ENCODE measurements around the gene C12orf43. TPM values are rescaled to one million over a fixed set of nuclear protein-coding genes. Genes with fewer than 3 reads are reported as not detected.

The C12orf43 gene, protein sequence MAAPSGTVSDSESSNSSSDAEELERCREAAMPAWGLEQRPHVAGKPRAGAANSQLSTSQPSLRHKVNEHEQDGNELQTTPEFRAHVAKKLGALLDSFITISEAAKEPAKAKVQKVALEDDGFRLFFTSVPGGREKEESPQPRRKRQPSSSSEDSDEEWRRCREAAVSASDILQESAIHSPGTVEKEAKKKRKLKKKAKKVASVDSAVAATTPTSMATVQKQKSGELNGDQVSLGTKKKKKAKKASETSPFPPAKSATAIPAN
- total RNA-seq (2012; rRNA removed) (12.5 and 18.3 TPM in 2 replicates), polyA plus RNA-seq (2012; rRNA removed) (13.5 and 17.7 TPM in 2 replicates), Bru-seq, nascent RNA (percentile 59 among the genes with signal in this experiment), BruChase-seq, experiment 1, labeled RNA remaining after a 6-hour chase (percentile 67 among the genes with signal in this experiment), BruChase-seq, experiment 2, labeled RNA remaining after a 2-hour chase (percentile 57 among the genes with signal in this experiment)
- 10.0 and 16.4 TPM in 2 replicates for polyA plus RNA-seq (2012; cell fraction: cytosol; rRNA removed)
- 8.3 and 11.2 TPM in 2 replicates for polyA plus RNA-seq (2012; cell fraction: nucleus; rRNA removed; ENCODE audit: low replicate concordance)
- long read RNA-seq, full-length matches to known transcripts = 6 of 22 reads
- long read RNA-seq, partial matches to known transcripts = 0 of 22 reads
- long read RNA-seq, other reads (novel, unspliced or antisense) = 16 of 22 reads

DNA sequence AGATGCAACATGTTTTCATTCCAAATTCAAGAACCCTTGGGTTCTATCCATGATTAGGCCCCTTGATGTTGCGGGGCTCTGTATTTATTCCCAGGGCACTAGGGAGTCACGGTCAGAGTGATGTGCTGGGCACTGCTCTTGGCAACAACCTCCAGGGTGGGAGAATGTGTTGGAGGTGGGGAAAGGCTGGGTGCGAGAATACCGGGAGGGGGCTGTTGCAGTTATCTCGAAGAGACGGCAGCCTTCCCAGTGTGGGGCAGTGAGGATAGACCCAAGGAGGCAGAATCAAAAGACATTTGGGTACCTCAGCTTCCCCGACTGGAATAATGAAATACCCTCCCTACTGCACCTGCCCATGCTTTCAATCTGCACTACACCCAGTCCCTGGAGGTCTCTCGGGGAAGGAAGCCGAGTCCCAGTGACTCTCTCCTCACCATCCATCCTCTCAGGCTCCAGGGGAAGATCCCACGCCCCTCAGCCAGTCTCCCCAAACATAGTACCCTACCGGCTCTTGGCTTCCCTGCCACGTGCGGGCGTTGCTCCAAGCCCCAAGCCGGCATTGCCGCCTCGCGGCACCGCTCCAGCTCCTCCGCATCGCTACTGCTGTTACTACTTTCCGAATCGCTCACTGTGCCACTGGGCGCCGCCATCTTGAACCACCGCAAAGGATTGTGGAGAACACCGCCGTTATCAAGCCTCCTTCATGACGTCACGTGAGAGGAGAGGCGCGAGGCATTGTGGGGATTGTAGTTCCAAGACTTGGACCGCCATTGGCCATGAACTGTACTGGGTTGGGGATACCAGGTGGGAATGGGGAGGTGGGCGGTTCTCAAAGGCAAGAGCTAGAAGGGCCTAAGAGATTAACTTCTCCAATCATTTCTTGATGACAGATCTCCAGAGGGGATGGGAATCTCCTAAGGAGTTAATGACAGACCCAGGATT, at the start of gene C12orf43:
Gene C12orf43 (minus strand): TSS at position 663 of the 942 bp plus-strand sequence. CDS start 13 bp downstream, at position 650.
- Histone ChIP-seq H3K9me1 (ENCODE audit: insufficient read depth, low read length) (0 out of 2 replicates have a peak, but pooled peaks cover 6% of the 10 kb centered on the region), H3K36me3 (ENCODE audit: control insufficient read depth, insufficient read depth, low read length) (peaks cover 4% of the 10 kb centered on the region; the same call in 1 of the 2 replicates), H4K91ac (ENCODE audit: insufficient read depth, low read depth, low read length) (peak within 1 kb of the TSS; percentile 30; the same call in 1 of the 2 replicates), H4K20me1 (ENCODE audit: insufficient read depth, low read length) (no peaks in the 10 kb centered on the region), H3K56ac (ENCODE audit: extremely low read depth, insufficient read depth, low read length) (no peak within 1 kb of the TSS; the same call in 1 of the 2 replicates), H2BK5ac (ENCODE audit: low read depth, low read length, poor library complexity, severe bottlenecking) (peak within 1 kb of the TSS; percentile 54), H3K9me3 (ENCODE audit: control insufficient read depth, insufficient read depth, low read length) (no peaks in the 10 kb centered on the region), H3K4me3 (ENCODE audit: insufficient read depth, low read depth, low read length) (peak within 1 kb of the TSS; percentile 91), H3K27me3 (ENCODE audit: control insufficient read depth, insufficient read depth, low read length) (peaks cover 9% of the 10 kb centered on the region; the same call in 1 of the 2 replicates), H3K4me2 (ENCODE audit: low read depth, low read length) (peak within 1 kb of the TSS; percentile 76), H2BK15ac (ENCODE audit: low read depth, low read length) (no peak within 1 kb of the TSS), H3K9ac (ENCODE audit: low read depth, low read length) (peak within 1 kb of the TSS; percentile 79), H4K5ac (ENCODE audit: low read depth, low read length) (peak within 1 kb of the TSS; percentile 72), H2AFZ (replicated peaks; ENCODE audit: low read length, poor library complexity) (peak within 1 kb of the TSS; percentile 99), H3K23ac (ENCODE audit: low read depth, low read length) (peak within 1 kb of the TSS; percentile 92; the same call in 1 of the 2 replicates), H2AK9ac (replicated peaks; ENCODE audit: low read depth, low read length, poor library complexity) (peak within 1 kb of the TSS; percentile 84), H3K4me1 (ENCODE audit: control insufficient read depth, insufficient read depth, low read length) (no peaks in the 10 kb centered on the region), H3K4ac (ENCODE audit: low read depth, low read length) (peak within 1 kb of the TSS; percentile 79), H3K14ac (replicated peaks; ENCODE audit: low read depth, low read length) (peak within 1 kb of the TSS; percentile 87), H2BK20ac (ENCODE audit: low read depth, low read length) (no peak within 1 kb of the TSS), H3K27ac (ENCODE audit: insufficient read depth, low read length) (peak within 1 kb of the TSS; percentile 58), H3K79me1 (ENCODE audit: low read depth in 1 of 2, low read length in 2 of 2) (peaks cover 12 to 15% of the 10 kb centered on the region in 2 experiments), H2BK120ac (ENCODE audit: low read depth, low read length) (no peak within 1 kb of the TSS), H4K8ac (ENCODE audit: low read depth in 2 of 2, low read length in 2 of 2) (peak within 1 kb of the TSS; percentile 37 to 96; a peak in 3 of 4 replicates), H3K18ac (ENCODE audit: low read depth, low read length) (no peak within 1 kb of the TSS), H2AK5ac (ENCODE audit: low read depth, low read length) (no peak within 1 kb of the TSS)
- peak; percentile 87 for DNase-seq
- peak; percentile 100 for ATAC-seq (ENCODE audit: low read depth)
- in situ Hi-C loops (cut with MboI; ENCODE audit: low sequenced_read_pairs) (no loop called here), intact Hi-C loops (cut with micrococcal nuclease) (no loop called here), dilution Hi-C loops (cut with HindIII; ENCODE audit: low sequenced_read_pairs, unreplicated experiment) (no loop called here)
- CTCF ChIA-PET = no interaction called here
- WGBS, 2 experiments (ENCODE audit: extremely low coverage in 2 of 2, insufficient read length in 1 of 2) = 0% methylated on average over 11 of the region's 34 CpGs; no CpG with 5 or more reads in 1 of the 2 experiments
- POLR2A ChIA-PET (ENCODE audit: unreplicated experiment) = no interaction called here
- no TSS peak for BruUV-seq (replicated peaks)
- no peak for TF ChIP-seq CEBPB (IDR thresholded peaks at IDR 0.05; ENCODE audit: low read depth, low read length)
- TF ChIP-seq RAD21 (IDR thresholded peaks at IDR 0.05; ENCODE audit: low read length) = no peak
- TF ChIP-seq RFX5 (IDR thresholded peaks at IDR 0.05; ENCODE audit: low read depth, low read length) = no peak
- TF ChIP-seq SMC3 (IDR thresholded peaks at IDR 0.05; ENCODE audit: low read depth, low read length) = no peak
- TF ChIP-seq BHLHE40 (IDR thresholded peaks at IDR 0.05; ENCODE audit: low read depth, low read length) = peak; percentile 57; the same call in 1 of the 2 replicates
- TF ChIP-seq MAZ (IDR thresholded peaks at IDR 0.05; ENCODE audit: borderline replicate concordance, low read depth, low read length) = no peak
- TF ChIP-seq MXI1 (IDR thresholded peaks at IDR 0.05; ENCODE audit: borderline replicate concordance, low read depth, low read length) = peak; percentile 90
- no peak for TF ChIP-seq CHD1 (IDR thresholded peaks at IDR 0.05; ENCODE audit: low read depth, low read length)
- TF ChIP-seq ELK1 (IDR thresholded peaks at IDR 0.05; ENCODE audit: borderline replicate concordance, low read depth, low read length) = no peak
- no peak for TF ChIP-seq FOS (IDR thresholded peaks at IDR 0.05; ENCODE audit: low read depth, low read length)
- TF ChIP-seq RCOR1 (IDR thresholded peaks at IDR 0.05; ENCODE audit: insufficient replicate concordance, low read length) = no peak
